Measurements from ENCODE around the gene BBX.

BBX gene

GRCh38 chr3:107738486-107739183 lies 215.9 kb downstream of the BBX start:
- Histone ChIP-seq H4K20me1 (ENCODE audit: insufficient read depth, low read length) (0 out of 2 replicates have a peak, but pooled peaks cover 6% of the 10 kb centered on the region), H3K4me3 (ENCODE audit: low read depth in 1 of 2, low read length in 2 of 2) (no peak overlapping the region), H3K4me2 (ENCODE audit: insufficient read depth, low read length) (no peak overlapping the region), H3K79me2 (ENCODE audit: insufficient read depth, low read length) (no peaks in the 10 kb centered on the region), H3K27ac (ENCODE audit: low read length) (no peak overlapping the region), H3K4me1 (ENCODE audit: insufficient read depth, low read length) (no peaks in the 10 kb centered on the region), H3K9ac (ENCODE audit: low read depth, low read length) (no peak overlapping the region), H3K9me3 (ENCODE audit: insufficient read depth, low read length, severe bottlenecking) (no peaks in the 10 kb centered on the region), H3K36me3 (ENCODE audit: insufficient read depth, low read length) (peaks cover 16% of the 10 kb centered on the region), H2AFZ (ENCODE audit: low read depth, low read length) (no peak overlapping the region), H3K27me3 (ENCODE audit: insufficient read depth, low read length, poor library complexity) (no peaks in the 10 kb centered on the region)
- DNase-seq (no peak), ATAC-seq (ENCODE audit: insufficient read depth, low read depth) (no peak)
- TF ChIP-seq CTCF (IDR thresholded peaks at IDR 0.05; ENCODE audit: borderline replicate concordance, extremely low read depth, low read length, poor library complexity, severe bottlenecking) (no peak), EZH2 (IDR thresholded peaks at IDR 0.05; ENCODE audit: borderline replicate concordance, low read depth, low read length, severe bottlenecking) (no peak)

- peaks cover 15% of the 10 kb centered on the region for H3K36me3 ChIP-seq (ENCODE audit: insufficient read depth, low read length)
Observed at GRCh38 chr3:107739227-107739626, 216.5 kb downstream of the BBX start.

GRCh38 chr3:107740992-107741896 lies 218.5 kb downstream of the BBX start:
- H3K9me3 ChIP-seq (ENCODE audit: insufficient read depth, low read length, severe bottlenecking) = no peaks in the 10 kb centered on the region
- H2AFZ ChIP-seq (ENCODE audit: low read depth, low read length) = no peak overlapping the region
- H3K79me2 ChIP-seq (ENCODE audit: insufficient read depth, low read length) = no peaks in the 10 kb centered on the region
- H4K20me1 ChIP-seq (ENCODE audit: insufficient read depth, low read length) = 0 out of 2 replicates have a peak, but pooled peaks cover 6% of the 10 kb centered on the region
- ATAC-seq (ENCODE audit: insufficient read depth, low read depth) (no peak), DNase-seq (no peak)
- no peak for TF ChIP-seq EZH2 (IDR thresholded peaks at IDR 0.05; ENCODE audit: borderline replicate concordance, low read depth, low read length, severe bottlenecking)
- peak; percentile 58 for TF ChIP-seq CTCF (IDR thresholded peaks at IDR 0.05; ENCODE audit: borderline replicate concordance, extremely low read depth, low read length, poor library complexity, severe bottlenecking)
- H3K9ac ChIP-seq (ENCODE audit: low read depth, low read length) = no peak overlapping the region
- no peak overlapping the region for H3K27ac ChIP-seq (ENCODE audit: low read length)
- H3K4me3 ChIP-seq (ENCODE audit: low read depth in 1 of 2, low read length in 2 of 2) = no peak overlapping the region
- H3K36me3 ChIP-seq (ENCODE audit: insufficient read depth, low read length) = peaks cover 20% of the 10 kb centered on the region
- H3K4me2 ChIP-seq (ENCODE audit: insufficient read depth, low read length) = no peak overlapping the region
- H3K27me3 ChIP-seq (ENCODE audit: insufficient read depth, low read length, poor library complexity) = no peaks in the 10 kb centered on the region
- H3K4me1 ChIP-seq (ENCODE audit: insufficient read depth, low read length) = no peaks in the 10 kb centered on the region

More at GRCh38 chr3:107739227-107739626, 216.5 kb downstream of the BBX start:
- Histone ChIP-seq H4K20me1 (ENCODE audit: insufficient read depth, low read length) (0 out of 2 replicates have a peak, but pooled peaks cover 6% of the 10 kb centered on the region), H3K27me3 (ENCODE audit: insufficient read depth, low read length, poor library complexity) (no peaks in the 10 kb centered on the region), H3K4me2 (ENCODE audit: insufficient read depth, low read length) (no peak overlapping the region), H3K9ac (ENCODE audit: low read depth, low read length) (no peak overlapping the region), H3K9me3 (ENCODE audit: insufficient read depth, low read length, severe bottlenecking) (no peaks in the 10 kb centered on the region), H3K4me1 (ENCODE audit: insufficient read depth, low read length) (no peaks in the 10 kb centered on the region), H3K4me3 (ENCODE audit: low read depth in 1 of 2, low read length in 2 of 2) (no peak overlapping the region), H3K27ac (ENCODE audit: low read length) (no peak overlapping the region), H3K79me2 (ENCODE audit: insufficient read depth, low read length) (no peaks in the 10 kb centered on the region), H2AFZ (ENCODE audit: low read depth, low read length) (no peak overlapping the region)
- DNase-seq = no peak
- TF ChIP-seq EZH2 (IDR thresholded peaks at IDR 0.05; ENCODE audit: borderline replicate concordance, low read depth, low read length, severe bottlenecking) (no peak), CTCF (IDR thresholded peaks at IDR 0.05; ENCODE audit: borderline replicate concordance, extremely low read depth, low read length, poor library complexity, severe bottlenecking) (no peak)
- ATAC-seq (ENCODE audit: insufficient read depth, low read depth) = no peak

Data from DND-41 (cell line).